Measurements from ENCODE around the gene OCSTAMP.

OCSTAMP gene

GRCh38 chr20:46576774-46577395 is 26.4 kb upstream of the OCSTAMP start:
- no peak overlapping the region for H3K23ac ChIP-seq (ENCODE audit: low read length)
- H2BK15ac ChIP-seq (replicated peaks; ENCODE audit: low read depth) = no peak overlapping the region
- no peak for DNase-seq
- WGBS (ENCODE audit: extremely low coverage, insufficient coverage, low lambda C conversion rate) = no CpG with 5 or more reads among the region's 6 CpGs
- H3K79me1 ChIP-seq (ENCODE audit: low read length) = no peaks in the 10 kb centered on the region
- no peak overlapping the region for H4K5ac ChIP-seq (ENCODE audit: low read length)
- no peak overlapping the region for H3K9ac ChIP-seq (ENCODE audit: low read length)
- no peak overlapping the region for H2BK120ac ChIP-seq (ENCODE audit: low read depth, low read length)
- no peaks in the 10 kb centered on the region for H3K27me3 ChIP-seq (ENCODE audit: insufficient read depth, low read length, poor library complexity)
- no peaks in the 10 kb centered on the region for H3K36me3 ChIP-seq (ENCODE audit: control insufficient read depth, insufficient read depth, low read length)
- no peak overlapping the region for H3K4ac ChIP-seq (ENCODE audit: low read depth, low read length)
- H3K18ac ChIP-seq (ENCODE audit: low read length) = no peak overlapping the region
- H3K4me3 ChIP-seq (ENCODE audit: low read length) = no peak overlapping the region
- no peaks in the 10 kb centered on the region for H3K79me2 ChIP-seq (ENCODE audit: control insufficient read depth, insufficient read depth, low read length)
- no peak overlapping the region for H2BK5ac ChIP-seq (ENCODE audit: low read length)
- H3K4me1 ChIP-seq (ENCODE audit: control insufficient read depth, low read depth, low read length) = no peaks in the 10 kb centered on the region
- no peak overlapping the region for H3K27ac ChIP-seq (ENCODE audit: low read depth, low read length)
- H2AK5ac ChIP-seq (ENCODE audit: low read length) = no peak overlapping the region
- no peak overlapping the region for H3K56ac ChIP-seq (ENCODE audit: low read length)
- H4K8ac ChIP-seq (ENCODE audit: low read depth, low read length) = no peak overlapping the region
- no peak overlapping the region for H3K4me2 ChIP-seq (ENCODE audit: low read length)

GRCh38 chr20:46575937-46576461 is 25.5 kb upstream of the OCSTAMP start:
- no peak for DNase-seq
- Histone ChIP-seq H3K4me3 (ENCODE audit: low read length) (no peak overlapping the region), H3K4me2 (ENCODE audit: low read length) (no peak overlapping the region), H2AK5ac (ENCODE audit: low read length) (no peak overlapping the region), H3K9ac (ENCODE audit: low read length) (no peak overlapping the region), H3K18ac (ENCODE audit: low read length) (no peak overlapping the region), H3K4ac (ENCODE audit: low read depth, low read length) (no peak overlapping the region), H3K23ac (ENCODE audit: low read length) (no peak overlapping the region), H4K8ac (ENCODE audit: low read depth, low read length) (no peak overlapping the region), H3K56ac (ENCODE audit: low read length) (no peak overlapping the region), H4K5ac (ENCODE audit: low read length) (no peak overlapping the region), H2BK120ac (ENCODE audit: low read depth, low read length) (no peak overlapping the region), H2BK5ac (ENCODE audit: low read length) (no peak overlapping the region), H3K79me1 (ENCODE audit: low read length) (no peaks in the 10 kb centered on the region), H3K4me1 (ENCODE audit: control insufficient read depth, low read depth, low read length) (no peaks in the 10 kb centered on the region), H3K79me2 (ENCODE audit: control insufficient read depth, insufficient read depth, low read length) (no peaks in the 10 kb centered on the region), H3K27ac (ENCODE audit: low read depth, low read length) (no peak overlapping the region), H2BK15ac (replicated peaks; ENCODE audit: low read depth) (no peak overlapping the region), H3K27me3 (ENCODE audit: insufficient read depth, low read length, poor library complexity) (no peaks in the 10 kb centered on the region), H3K36me3 (ENCODE audit: control insufficient read depth, insufficient read depth, low read length) (no peaks in the 10 kb centered on the region)
- WGBS (ENCODE audit: extremely low coverage, insufficient coverage, low lambda C conversion rate) = no CpG with 5 or more reads among the region's 9 CpGs

DNA sequence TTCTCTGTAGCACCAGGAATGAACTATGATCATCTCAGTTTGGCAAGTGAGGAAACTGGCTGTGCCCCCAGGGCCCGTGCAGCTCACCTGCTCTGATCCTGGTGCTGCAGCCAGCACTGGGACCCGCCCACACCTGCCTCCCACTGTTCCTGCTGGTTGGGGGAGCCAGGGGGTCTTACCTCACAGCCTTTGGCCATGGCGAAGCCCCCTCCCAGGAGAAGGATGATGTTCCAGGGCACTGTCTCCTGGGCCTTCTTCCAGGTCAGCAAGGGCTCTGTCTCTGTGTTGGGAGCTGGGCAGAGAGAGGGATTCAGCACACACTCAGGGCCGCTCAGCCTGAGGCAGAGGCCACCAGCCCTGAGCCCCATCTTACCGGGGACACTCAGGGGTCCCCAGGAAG is 24.9 kb upstream of the OCSTAMP start:
- Histone ChIP-seq H3K4me1 (ENCODE audit: control insufficient read depth, low read depth, low read length) (no peaks in the 10 kb centered on the region), H3K9ac (ENCODE audit: low read length) (no peak overlapping the region), H2AK5ac (ENCODE audit: low read length) (no peak overlapping the region), H4K5ac (ENCODE audit: low read length) (no peak overlapping the region), H4K8ac (ENCODE audit: low read depth, low read length) (no peak overlapping the region), H3K4ac (ENCODE audit: low read depth, low read length) (no peak overlapping the region), H3K4me2 (ENCODE audit: low read length) (no peak overlapping the region), H3K79me1 (ENCODE audit: low read length) (no peaks in the 10 kb centered on the region), H3K27ac (ENCODE audit: low read depth, low read length) (no peak overlapping the region), H2BK5ac (ENCODE audit: low read length) (no peak overlapping the region), H3K18ac (ENCODE audit: low read length) (no peak overlapping the region), H2BK15ac (replicated peaks; ENCODE audit: low read depth) (no peak overlapping the region), H3K56ac (ENCODE audit: low read length) (no peak overlapping the region), H2BK120ac (ENCODE audit: low read depth, low read length) (no peak overlapping the region), H3K4me3 (ENCODE audit: low read length) (no peak overlapping the region), H3K23ac (ENCODE audit: low read length) (no peak overlapping the region), H3K79me2 (ENCODE audit: control insufficient read depth, insufficient read depth, low read length) (no peaks in the 10 kb centered on the region), H3K27me3 (ENCODE audit: insufficient read depth, low read length, poor library complexity) (no peaks in the 10 kb centered on the region), H3K36me3 (ENCODE audit: control insufficient read depth, insufficient read depth, low read length) (no peaks in the 10 kb centered on the region)
- WGBS (ENCODE audit: extremely low coverage, insufficient coverage, low lambda C conversion rate) = no CpG with 5 or more reads among the region's 5 CpGs
- no peak for DNase-seq

- no peaks in the 10 kb centered on the region for H3K4me1 ChIP-seq (ENCODE audit: control insufficient read depth, low read depth, low read length)
- H3K18ac ChIP-seq (ENCODE audit: low read length) = no peak overlapping the region
- no peaks in the 10 kb centered on the region for H3K79me1 ChIP-seq (ENCODE audit: low read length)
- H3K23ac ChIP-seq (ENCODE audit: low read length) = no peak overlapping the region
- no peak overlapping the region for H2BK15ac ChIP-seq (replicated peaks; ENCODE audit: low read depth)
- no peaks in the 10 kb centered on the region for H3K79me2 ChIP-seq (ENCODE audit: control insufficient read depth, insufficient read depth, low read length)
- no peak overlapping the region for H3K4me3 ChIP-seq (ENCODE audit: low read length)
- no peak overlapping the region for H3K4ac ChIP-seq (ENCODE audit: low read depth, low read length)
- no peak overlapping the region for H3K4me2 ChIP-seq (ENCODE audit: low read length)
- H3K56ac ChIP-seq (ENCODE audit: low read length) = no peak overlapping the region
- WGBS (ENCODE audit: extremely low coverage, insufficient coverage, low lambda C conversion rate) = no CpG with 5 or more reads among the region's 19 CpGs
- H2BK120ac ChIP-seq (ENCODE audit: low read depth, low read length) = no peak overlapping the region
- H2AK5ac ChIP-seq (ENCODE audit: low read length) = no peak overlapping the region
- no peak overlapping the region for H3K9ac ChIP-seq (ENCODE audit: low read length)
- H4K5ac ChIP-seq (ENCODE audit: low read length) = no peak overlapping the region
- H2BK5ac ChIP-seq (ENCODE audit: low read length) = no peak overlapping the region
- DNase-seq = no peak
- no peaks in the 10 kb centered on the region for H3K36me3 ChIP-seq (ENCODE audit: control insufficient read depth, insufficient read depth, low read length)
- no peak overlapping the region for H3K27ac ChIP-seq (ENCODE audit: low read depth, low read length)
- no peak overlapping the region for H4K8ac ChIP-seq (ENCODE audit: low read depth, low read length)
- no peaks in the 10 kb centered on the region for H3K27me3 ChIP-seq (ENCODE audit: insufficient read depth, low read length, poor library complexity)
Measured at GRCh38 chr20:46573788-46574584, 23.5 kb upstream of the OCSTAMP start.

GRCh38 chr20:46573234-46573633 is 22.8 kb upstream of the OCSTAMP start:
- no peaks in the 10 kb centered on the region for H3K27me3 ChIP-seq (ENCODE audit: insufficient read depth, low read length, poor library complexity)
- WGBS (ENCODE audit: extremely low coverage, insufficient coverage, low lambda C conversion rate) = no CpG with 5 or more reads among the region's 6 CpGs
- H3K18ac ChIP-seq (ENCODE audit: low read length) = no peak overlapping the region
- no peak overlapping the region for H3K9ac ChIP-seq (ENCODE audit: low read length)
- DNase-seq = no peak
- no peaks in the 10 kb centered on the region for H3K36me3 ChIP-seq (ENCODE audit: control insufficient read depth, insufficient read depth, low read length)
- no peak overlapping the region for H4K5ac ChIP-seq (ENCODE audit: low read length)
- no peak overlapping the region for H4K8ac ChIP-seq (ENCODE audit: low read depth, low read length)
- H3K79me2 ChIP-seq (ENCODE audit: control insufficient read depth, insufficient read depth, low read length) = no peaks in the 10 kb centered on the region
- H3K27ac ChIP-seq (ENCODE audit: low read depth, low read length) = no peak overlapping the region
- no peak overlapping the region for H3K4ac ChIP-seq (ENCODE audit: low read depth, low read length)
- no peak overlapping the region for H3K56ac ChIP-seq (ENCODE audit: low read length)
- no peak overlapping the region for H3K23ac ChIP-seq (ENCODE audit: low read length)
- H3K79me1 ChIP-seq (ENCODE audit: low read length) = no peaks in the 10 kb centered on the region
- H2BK15ac ChIP-seq (replicated peaks; ENCODE audit: low read depth) = no peak overlapping the region
- no peaks in the 10 kb centered on the region for H3K4me1 ChIP-seq (ENCODE audit: control insufficient read depth, low read depth, low read length)
- no peak overlapping the region for H3K4me3 ChIP-seq (ENCODE audit: low read length)
- H3K4me2 ChIP-seq (ENCODE audit: low read length) = no peak overlapping the region
- H2AK5ac ChIP-seq (ENCODE audit: low read length) = no peak overlapping the region
- no peak overlapping the region for H2BK5ac ChIP-seq (ENCODE audit: low read length)
- H2BK120ac ChIP-seq (ENCODE audit: low read depth, low read length) = no peak overlapping the region
